ENCODE measurements around the gene MRLN.
"Not testable (repeated sequence)": the region's sequence is repeated elsewhere in the genome, so short reads cannot be mapped to it uniquely, and the experiment has no call there.

The MRLN gene

DNA sequence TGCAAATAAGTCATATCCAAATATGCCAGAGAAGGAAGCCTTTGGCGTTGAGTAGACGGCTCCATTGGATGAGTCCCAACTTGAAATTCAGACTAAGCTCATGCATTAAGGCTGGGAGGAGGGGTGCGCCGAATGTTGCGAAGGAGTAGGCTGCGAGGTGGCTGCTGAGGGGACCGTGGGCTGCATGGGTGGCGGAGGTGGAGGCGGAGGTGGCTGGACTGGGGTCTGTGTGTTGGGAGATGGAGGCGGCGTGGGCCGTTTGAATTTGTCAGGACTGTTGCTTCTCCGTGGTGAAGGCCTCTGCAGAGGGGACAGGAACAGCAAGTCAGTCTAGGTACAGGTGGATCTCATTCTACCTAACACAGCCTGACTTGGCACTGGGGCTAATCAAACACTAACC lies 39.6 kb upstream of the MRLN start:
- H2BK5ac ChIP-seq (ENCODE audit: low read depth, low read length, poor library complexity): no peak overlapping the region
- WGBS (ENCODE audit: extremely low coverage, insufficient coverage, insufficient read length): no CpG with 5 or more reads among the region's 13 CpGs

DNA sequence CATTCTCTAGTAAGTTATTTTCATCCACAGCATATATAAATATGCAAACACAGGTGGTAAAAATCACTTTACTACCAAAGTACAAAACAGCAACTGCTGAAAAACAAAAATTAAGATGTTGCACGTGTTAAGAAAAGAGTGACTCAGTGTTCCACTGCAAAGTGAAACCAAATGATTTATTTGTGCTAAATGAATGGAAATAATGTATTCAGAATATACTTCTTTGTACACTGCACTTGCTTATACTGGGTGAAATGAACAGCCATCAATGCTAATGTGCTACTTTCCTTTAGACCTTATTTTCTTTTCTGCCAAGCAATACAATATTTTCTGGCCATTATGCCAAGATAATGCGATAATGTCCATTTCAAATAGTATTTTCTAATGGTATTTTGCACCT lies 38.3 kb upstream of the MRLN start:
- H2AK5ac ChIP-seq (ENCODE audit: low read length): no peak overlapping the region
- no peak overlapping the region for H3K4me2 ChIP-seq (ENCODE audit: low read length)
- H3K27me3 ChIP-seq (ENCODE audit: insufficient read depth, low read length): no peaks in the 10 kb centered on the region
- H2BK12ac ChIP-seq (ENCODE audit: low read length): no peak overlapping the region
- no peak overlapping the region for H2BK5ac ChIP-seq (ENCODE audit: low read depth, low read length, poor library complexity)
- no peak overlapping the region for H2BK120ac ChIP-seq (ENCODE audit: insufficient read depth, low read length, poor library complexity)
- H3K4me1 ChIP-seq (ENCODE audit: control insufficient read depth in 1 of 2, insufficient read depth in 2 of 2, low read length in 2 of 2): peaks cover 0 to 2% of the 10 kb centered on the region in 2 experiments
- H4K91ac ChIP-seq (ENCODE audit: low read depth, low read length): no peak overlapping the region
- no peak for DNase-seq
- H3K27ac ChIP-seq (ENCODE audit: low read depth, low read length): no peak overlapping the region
- whole genome bisulfite sequencing (ENCODE audit: extremely low coverage, insufficient coverage, insufficient read length): no CpG with 5 or more reads among the region's 2 CpGs
- H3K79me2 ChIP-seq (ENCODE audit: control insufficient read depth, insufficient read depth, low read length, poor library complexity): no peaks in the 10 kb centered on the region
- no peaks in the 10 kb centered on the region for H3K9me3 ChIP-seq (ENCODE audit: insufficient read depth, low read depth, low read length)
- no peak overlapping the region for H4K8ac ChIP-seq (ENCODE audit: low read depth, low read length)
- H3K4ac ChIP-seq (ENCODE audit: low read depth, low read length): no peak overlapping the region
- H3K36me3 ChIP-seq (ENCODE audit: control insufficient read depth in 1 of 2, insufficient read depth in 2 of 2, low read length in 2 of 2): peaks cover 11 to 19% of the 10 kb centered on the region in 2 experiments
- no peak overlapping the region for H2AFZ ChIP-seq (ENCODE audit: insufficient read depth, low read length, poor library complexity)
- no peak overlapping the region for H3K23ac ChIP-seq (ENCODE audit: low read length)
- H3K79me1 ChIP-seq (ENCODE audit: low read length): no peaks in the 10 kb centered on the region
- H3K14ac ChIP-seq (ENCODE audit: low read length): no peak overlapping the region
- H4K12ac ChIP-seq (ENCODE audit: low read depth, low read length): no peak overlapping the region
- H3K9ac ChIP-seq (ENCODE audit: low read length): no peak overlapping the region
- H3K4me3 ChIP-seq (ENCODE audit: low read depth, low read length): no peak overlapping the region
- H3K18ac ChIP-seq (ENCODE audit: low read length): no peak overlapping the region

More for the DNA sequence above, 39.6 kb upstream of the MRLN start:
- Histone ChIP-seq H4K8ac (ENCODE audit: low read depth, low read length) (no peak overlapping the region), H3K18ac (ENCODE audit: low read length) (no peak overlapping the region), H3K79me1 (ENCODE audit: low read length) (no peaks in the 10 kb centered on the region), H3K4me2 (ENCODE audit: low read length) (no peak overlapping the region), H3K14ac (ENCODE audit: low read length) (no peak overlapping the region), H4K91ac (ENCODE audit: low read depth, low read length) (no peak overlapping the region), H3K4ac (ENCODE audit: low read depth, low read length) (no peak overlapping the region), H3K4me3 (ENCODE audit: low read depth, low read length) (no peak overlapping the region), H3K36me3 (ENCODE audit: control insufficient read depth in 1 of 2, insufficient read depth in 2 of 2, low read length in 2 of 2) (peaks cover 11 to 20% of the 10 kb centered on the region in 2 experiments), H3K9ac (ENCODE audit: low read length) (no peak overlapping the region), H3K27me3 (ENCODE audit: insufficient read depth, low read length) (no peaks in the 10 kb centered on the region), H2AFZ (ENCODE audit: insufficient read depth, low read length, poor library complexity) (no peak overlapping the region), H2BK120ac (ENCODE audit: insufficient read depth, low read length, poor library complexity) (no peak overlapping the region), H3K27ac (ENCODE audit: low read depth, low read length) (no peak overlapping the region), H2AK5ac (ENCODE audit: low read length) (no peak overlapping the region), H4K12ac (ENCODE audit: low read depth, low read length) (no peak overlapping the region), H3K23ac (ENCODE audit: low read length) (no peak overlapping the region), H3K79me2 (ENCODE audit: control insufficient read depth, insufficient read depth, low read length, poor library complexity) (no peaks in the 10 kb centered on the region), H2BK12ac (ENCODE audit: low read length) (no peak overlapping the region), H3K9me3 (ENCODE audit: insufficient read depth, low read depth, low read length) (no peaks in the 10 kb centered on the region), H3K4me1 (ENCODE audit: control insufficient read depth in 1 of 2, insufficient read depth in 2 of 2, low read length in 2 of 2) (peaks cover 0 to 2% of the 10 kb centered on the region in 2 experiments)
- DNase-seq: no peak

- H3K9ac ChIP-seq (ENCODE audit: low read length); H2BK12ac ChIP-seq (ENCODE audit: low read length); H2AK5ac ChIP-seq (ENCODE audit: low read length); H4K12ac ChIP-seq (ENCODE audit: low read depth, low read length); H3K4me1 ChIP-seq (ENCODE audit: control insufficient read depth in 1 of 2, insufficient read depth in 2 of 2, low read length in 2 of 2); H3K27ac ChIP-seq (ENCODE audit: low read depth, low read length); H2BK5ac ChIP-seq (ENCODE audit: low read depth, low read length, poor library complexity); H3K79me1 ChIP-seq (ENCODE audit: low read length); H3K18ac ChIP-seq (ENCODE audit: low read length); H4K8ac ChIP-seq (ENCODE audit: low read depth, low read length); H3K4ac ChIP-seq (ENCODE audit: low read depth, low read length); H3K9me3 ChIP-seq (ENCODE audit: insufficient read depth, low read depth, low read length); DNase-seq; H2AFZ ChIP-seq (ENCODE audit: insufficient read depth, low read length, poor library complexity); H3K4me2 ChIP-seq (ENCODE audit: low read length); H3K14ac ChIP-seq (ENCODE audit: low read length); H3K79me2 ChIP-seq (ENCODE audit: control insufficient read depth, insufficient read depth, low read length, poor library complexity); H2BK120ac ChIP-seq (ENCODE audit: insufficient read depth, low read length, poor library complexity); H3K27me3 ChIP-seq (ENCODE audit: insufficient read depth, low read length); H3K23ac ChIP-seq (ENCODE audit: low read length); H4K91ac ChIP-seq (ENCODE audit: low read depth, low read length); H3K4me3 ChIP-seq (ENCODE audit: low read depth, low read length): not testable (repeated sequence)
- H3K36me3 ChIP-seq (ENCODE audit: control insufficient read depth in 1 of 2, insufficient read depth in 2 of 2, low read length in 2 of 2): peaks cover 13 to 19% of the 10 kb centered on the region in 2 experiments
- no CpG with 5 or more reads among the region's 2 CpGs for WGBS (ENCODE audit: extremely low coverage, insufficient coverage, insufficient read length)
These were observed 36.8 kb upstream of the MRLN start for GRCh38 chr10:59790080-59790479.

GRCh38 chr10:59788914-59789313 lies 35.7 kb upstream of the MRLN start:
- WGBS (ENCODE audit: extremely low coverage, insufficient coverage, insufficient read length): no CpG with 5 or more reads among the region's 5 CpGs
- H2BK120ac ChIP-seq (ENCODE audit: insufficient read depth, low read length, poor library complexity); H3K23ac ChIP-seq (ENCODE audit: low read length); H3K4ac ChIP-seq (ENCODE audit: low read depth, low read length); H3K4me2 ChIP-seq (ENCODE audit: low read length); H2AK5ac ChIP-seq (ENCODE audit: low read length); H3K9me3 ChIP-seq (ENCODE audit: insufficient read depth, low read depth, low read length); H3K4me1 ChIP-seq (ENCODE audit: control insufficient read depth in 1 of 2, insufficient read depth in 2 of 2, low read length in 2 of 2); H4K8ac ChIP-seq (ENCODE audit: low read depth, low read length); H3K79me1 ChIP-seq (ENCODE audit: low read length); H3K79me2 ChIP-seq (ENCODE audit: control insufficient read depth, insufficient read depth, low read length, poor library complexity); H4K91ac ChIP-seq (ENCODE audit: low read depth, low read length); DNase-seq; H3K14ac ChIP-seq (ENCODE audit: low read length); H3K18ac ChIP-seq (ENCODE audit: low read length); H3K27ac ChIP-seq (ENCODE audit: low read depth, low read length); H2BK12ac ChIP-seq (ENCODE audit: low read length); H2AFZ ChIP-seq (ENCODE audit: insufficient read depth, low read length, poor library complexity); H3K9ac ChIP-seq (ENCODE audit: low read length); H3K27me3 ChIP-seq (ENCODE audit: insufficient read depth, low read length); H3K4me3 ChIP-seq (ENCODE audit: low read depth, low read length); H2BK5ac ChIP-seq (ENCODE audit: low read depth, low read length, poor library complexity); H4K12ac ChIP-seq (ENCODE audit: low read depth, low read length): not testable (repeated sequence)
- H3K36me3 ChIP-seq (ENCODE audit: control insufficient read depth in 1 of 2, insufficient read depth in 2 of 2, low read length in 2 of 2): peaks cover 10 to 16% of the 10 kb centered on the region in 2 experiments
